Neural cell (in vitro differentiated cells): ENCODE measurements around the gene KLC4. TPM values are rescaled to one million over a fixed set of nuclear protein-coding genes. Genes with fewer than 3 reads are reported as not detected.

Experiments used
- H2AFZ ChIP-seq: fragments of 200-600, 300-800 bp; sonication (generic), shearing (Covaris generic); 2 replicates; pipeline ENCODE4 v1.6.0; 2014; ENCODE audit warnings: low read depth, mild to moderate bottlenecking, antibody characterized with exemption, low read length, moderate library complexity
- H3F3A ChIP-seq: fragments of 200-600 bp; shearing (Covaris generic); 2 replicates; pipeline ENCODE4 v1.6.1; 2016; ENCODE audit warnings: mild to moderate bottlenecking, moderate library complexity, mixed read lengths, antibody characterized with exemption, low read length; ENCODE audit not compliant: insufficient read depth, poor library complexity, severe bottlenecking
- H3K27ac ChIP-seq: fragments of 200-600, 300-800 bp; sonication (generic), shearing (Covaris generic); 2 replicates; pipeline ENCODE4 v1.5.1; 2014; ENCODE audit warnings: mild to moderate bottlenecking, low read length, moderate library complexity
- H3K27me3 ChIP-seq: fragments of 300-800, 200-600 bp; sonication (generic), shearing (Covaris generic); 2 replicates; pipeline ENCODE4 v1.6.0; 2014; ENCODE audit warnings: mild to moderate bottlenecking, low read depth, low read length, moderate library complexity; ENCODE audit not compliant: insufficient read depth
- H3K36me3 ChIP-seq: fragments of 300-800, 200-600 bp; sonication (generic), shearing (Covaris generic); 2 replicates; pipeline ENCODE4 v1.5.1; 2014; ENCODE audit warnings: mild to moderate bottlenecking, antibody characterized with exemption, low read length, moderate library complexity; ENCODE audit not compliant: insufficient read depth
- H3K4me2 ChIP-seq: fragments of 300-800, 200-600 bp; sonication (generic), shearing (Covaris generic); 2 replicates; pipeline ENCODE4 v1.6.0; 2014; ENCODE audit warnings: mild to moderate bottlenecking, low read length
- H3K4me3 ChIP-seq: fragments of 300-800, 200-600 bp; sonication (generic), shearing (Covaris generic); 2 replicates; pipeline ENCODE4 v1.5.1; 2014; ENCODE audit warnings: mild to moderate bottlenecking, low read length, moderate library complexity
- H3K79me2 ChIP-seq: fragments of 200-600 bp; shearing (Covaris generic); replicated peaks from 2 replicates; pipeline ENCODE4 v1.6.0; 2014; ENCODE audit warnings: mild to moderate bottlenecking, low read length, moderate library complexity; ENCODE audit not compliant: insufficient read depth
- H3K9ac ChIP-seq: fragments of 300-800, 200-600 bp; sonication (generic), shearing (Covaris generic); 2 replicates; pipeline ENCODE4 v1.6.1; 2016; ENCODE audit warnings: mild to moderate bottlenecking, low read length, mixed read lengths
- H3K9me2 ChIP-seq: fragments of 200-600 bp; shearing (Covaris generic); 2 replicates; pipeline ENCODE4 v1.6.1; 2016; ENCODE audit warnings: mild to moderate bottlenecking, low read length, mixed read lengths; ENCODE audit not compliant: insufficient read depth
- H3K9me3 ChIP-seq: fragments of 200-600, 300-800 bp; sonication (generic), shearing (Covaris generic); 2 replicates; pipeline ENCODE4 v1.6.1; 2016; ENCODE audit warnings: mild to moderate bottlenecking, mixed run types, low read length, moderate library complexity, mixed read lengths
- H4K20me1 ChIP-seq: fragments of 200-600 bp; shearing (Covaris generic); 2 replicates; pipeline ENCODE4 v1.6.1; 2016; ENCODE audit warnings: mild to moderate bottlenecking, mixed run types; ENCODE audit not compliant: insufficient read depth
- EP300 ChIP-seq: fragments of 450-650 bp; conservative IDR thresholded peaks from 2 replicates; pipeline ENCODE4 v1.6.1; 2014; ENCODE audit warnings: antibody characterized with exemption, mild to moderate bottlenecking, moderate library complexity; ENCODE audit not compliant: poor library complexity, severe bottlenecking
- EZH2 ChIP-seq: fragments of 200-600, 300-800 bp; shearing (Covaris generic), sonication (generic); IDR thresholded peaks from 2 replicates; pipeline ENCODE4 v1.6.1; 2014; ENCODE audit warnings: antibody characterized with exemption, low read length, borderline replicate concordance, mild to moderate bottlenecking; ENCODE audit not compliant: insufficient read depth, poor library complexity, severe bottlenecking
- MXI1 ChIP-seq: fragments of 450-650 bp; conservative IDR thresholded peaks from 2 replicates; pipeline ENCODE4 v1.6.1; 2014; ENCODE audit warnings: antibody characterized with exemption, mild to moderate bottlenecking; ENCODE audit not compliant: poor library complexity, severe bottlenecking
- POLR2AphosphoS5 ChIP-seq: IDR thresholded peaks from 2 replicates; pipeline ENCODE4 v1.6.1; 2012
- RAD21 ChIP-seq: fragments of 450-650 bp; conservative IDR thresholded peaks from 2 replicates; pipeline ENCODE4 v1.6.1; 2014; ENCODE audit warnings: antibody characterized with exemption, mild to moderate bottlenecking, moderate library complexity
- SMC3 ChIP-seq: fragments of 450-650 bp; conservative IDR thresholded peaks from 2 replicates; pipeline ENCODE4 v1.6.1; 2014; ENCODE audit warnings: antibody characterized with exemption, mild to moderate bottlenecking, moderate library complexity; ENCODE audit not compliant: poor library complexity
- TAF1 ChIP-seq: IDR thresholded peaks from 2 replicates; pipeline ENCODE4 v1.6.1; 2012; ENCODE audit warnings: low read depth
- polyA plus RNA-seq: library from polyadenylated mRNA; depleted of rRNA; stranded (reverse); fragments of >200 nt; gene quantifications from 2 replicates; pipeline ENCODE4 v1.2.3, GENCODE V29; 2014
- TF ChIP-seq, protein P1 (sequence below): IDR thresholded peaks from 2 replicates; pipeline ENCODE4 v1.6.1; 2012; ENCODE audit warnings: borderline replicate concordance
- TF ChIP-seq, protein P2 (sequence below): fragments of 450-650 bp; IDR thresholded peaks from 2 replicates; pipeline ENCODE4 v1.5.1; 2014; ENCODE audit warnings: antibody characterized with exemption, mild to moderate bottlenecking, moderate library complexity; ENCODE audit not compliant: poor library complexity, severe bottlenecking

KLC4 gene
- polyA plus RNA-seq, 1 donor from 2014 or later = 75.3 TPM

DNA sequence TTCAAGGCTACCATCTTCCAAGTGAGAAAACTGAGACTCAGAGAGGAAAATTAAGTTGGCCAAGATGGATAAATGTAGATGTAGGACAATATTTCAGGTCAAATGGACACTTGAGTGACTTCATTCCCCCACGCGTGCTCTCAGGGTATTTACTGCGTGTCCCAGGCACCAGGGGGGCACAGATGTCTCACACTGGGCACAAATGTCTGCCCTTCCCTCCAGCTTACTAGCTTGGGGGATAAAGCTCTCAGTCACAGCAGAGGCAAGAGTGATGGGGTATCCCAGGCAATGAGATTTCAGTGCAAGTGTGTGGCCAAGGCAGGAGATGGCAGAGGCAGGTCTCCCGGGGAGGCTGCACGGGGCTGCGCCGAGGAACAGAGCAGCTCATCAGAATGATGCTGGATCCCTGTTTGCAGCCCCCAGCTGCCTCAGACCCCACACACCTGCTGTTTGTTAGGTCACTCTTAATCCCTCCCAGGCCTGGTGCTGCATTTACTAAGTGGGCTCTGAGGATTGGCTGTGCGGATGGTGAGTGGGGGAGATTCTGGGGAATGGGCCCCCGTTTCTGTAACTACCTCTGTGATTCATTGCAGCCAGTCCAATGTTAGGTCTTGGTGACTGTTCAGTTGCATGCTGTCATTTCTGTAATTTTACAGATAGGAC lies 60.8 kb downstream of the KLC4 start:
- no peaks in the 10 kb centered on the region for H3F3A ChIP-seq
- no peak overlapping the region for H2AFZ ChIP-seq
- H3K27me3 ChIP-seq = no peaks in the 10 kb centered on the region
- H3K4me3 ChIP-seq = no peak overlapping the region
- H3K9me2 ChIP-seq = no peaks in the 10 kb centered on the region
- H3K9me3 ChIP-seq = no peaks in the 10 kb centered on the region
- H3K9ac ChIP-seq = no peak overlapping the region
- H3K4me2 ChIP-seq = no peak overlapping the region
- H4K20me1 ChIP-seq = no peaks in the 10 kb centered on the region
- H3K36me3 ChIP-seq = no peaks in the 10 kb centered on the region
- H3K79me2 ChIP-seq = no peaks in the 10 kb centered on the region
- no peak overlapping the region for H3K27ac ChIP-seq
- TF ChIP-seq EZH2 = no peak
- no peak for TF ChIP-seq POLR2AphosphoS5

DNA sequence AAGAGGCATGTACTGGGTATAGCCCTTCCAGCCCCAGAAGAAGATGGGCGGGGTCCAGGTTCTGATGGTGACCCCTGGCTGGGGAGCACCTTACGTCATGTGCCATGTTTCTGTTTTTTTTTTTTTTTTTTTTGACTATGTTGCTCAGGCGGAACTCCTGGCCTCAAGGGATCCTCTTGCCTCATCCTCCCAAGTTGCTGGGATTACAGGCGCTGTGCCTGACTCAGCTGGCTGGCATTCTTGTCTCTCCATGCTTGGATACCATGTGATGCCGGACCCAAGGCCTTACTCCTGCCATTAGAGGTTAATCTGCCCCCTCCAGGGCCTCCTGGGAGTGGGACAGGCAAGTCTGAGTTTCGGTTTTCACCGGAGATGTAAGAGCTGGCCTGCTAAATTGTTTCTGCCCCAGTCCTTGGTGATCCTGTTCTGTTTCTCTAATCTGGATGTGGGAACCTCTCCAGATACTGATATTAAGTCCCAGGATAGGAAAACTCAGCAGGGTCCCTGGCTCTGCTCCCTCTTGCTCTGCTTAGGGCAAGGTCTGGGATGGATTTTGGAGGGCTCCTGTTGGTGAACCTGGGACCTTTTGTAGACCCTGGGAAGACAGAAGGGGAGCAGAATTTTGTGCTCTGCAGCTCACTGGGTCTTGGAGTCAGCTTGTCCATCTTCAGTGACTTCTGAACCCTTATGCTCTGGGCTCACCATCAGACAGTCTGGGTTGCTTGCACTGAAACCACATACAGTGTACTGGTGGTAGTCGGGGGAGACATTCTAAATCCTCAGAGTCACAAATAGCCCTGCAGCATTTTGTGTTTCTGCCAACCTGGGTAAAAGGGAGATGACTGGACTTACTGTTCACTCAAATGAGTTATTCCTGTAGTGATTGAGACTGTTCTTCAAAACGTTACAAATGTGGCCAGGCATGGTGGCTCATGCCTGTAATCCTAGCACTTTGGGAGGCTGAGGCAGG lies 61.8 kb downstream of the KLC4 start:
- Histone ChIP-seq H4K20me1 (no peaks in the 10 kb centered on the region), H3K9me3 (no peaks in the 10 kb centered on the region), H3K9ac (no peak overlapping the region), H3K27ac (no peak overlapping the region), H3K9me2 (no peaks in the 10 kb centered on the region), H2AFZ (no peak overlapping the region), H3F3A (no peaks in the 10 kb centered on the region), H3K4me2 (no peak overlapping the region), H3K27me3 (no peaks in the 10 kb centered on the region), H3K79me2 (no peaks in the 10 kb centered on the region), H3K4me3 (no peak overlapping the region), H3K36me3 (no peaks in the 10 kb centered on the region)
- TF ChIP-seq TAF1 = no peak
- TF ChIP-seq POLR2AphosphoS5 = no peak
- no peak for TF ChIP-seq MXI1
- TF ChIP-seq RAD21 = no peak
- no peak for TF ChIP-seq EZH2
- TF ChIP-seq, protein P1, sequence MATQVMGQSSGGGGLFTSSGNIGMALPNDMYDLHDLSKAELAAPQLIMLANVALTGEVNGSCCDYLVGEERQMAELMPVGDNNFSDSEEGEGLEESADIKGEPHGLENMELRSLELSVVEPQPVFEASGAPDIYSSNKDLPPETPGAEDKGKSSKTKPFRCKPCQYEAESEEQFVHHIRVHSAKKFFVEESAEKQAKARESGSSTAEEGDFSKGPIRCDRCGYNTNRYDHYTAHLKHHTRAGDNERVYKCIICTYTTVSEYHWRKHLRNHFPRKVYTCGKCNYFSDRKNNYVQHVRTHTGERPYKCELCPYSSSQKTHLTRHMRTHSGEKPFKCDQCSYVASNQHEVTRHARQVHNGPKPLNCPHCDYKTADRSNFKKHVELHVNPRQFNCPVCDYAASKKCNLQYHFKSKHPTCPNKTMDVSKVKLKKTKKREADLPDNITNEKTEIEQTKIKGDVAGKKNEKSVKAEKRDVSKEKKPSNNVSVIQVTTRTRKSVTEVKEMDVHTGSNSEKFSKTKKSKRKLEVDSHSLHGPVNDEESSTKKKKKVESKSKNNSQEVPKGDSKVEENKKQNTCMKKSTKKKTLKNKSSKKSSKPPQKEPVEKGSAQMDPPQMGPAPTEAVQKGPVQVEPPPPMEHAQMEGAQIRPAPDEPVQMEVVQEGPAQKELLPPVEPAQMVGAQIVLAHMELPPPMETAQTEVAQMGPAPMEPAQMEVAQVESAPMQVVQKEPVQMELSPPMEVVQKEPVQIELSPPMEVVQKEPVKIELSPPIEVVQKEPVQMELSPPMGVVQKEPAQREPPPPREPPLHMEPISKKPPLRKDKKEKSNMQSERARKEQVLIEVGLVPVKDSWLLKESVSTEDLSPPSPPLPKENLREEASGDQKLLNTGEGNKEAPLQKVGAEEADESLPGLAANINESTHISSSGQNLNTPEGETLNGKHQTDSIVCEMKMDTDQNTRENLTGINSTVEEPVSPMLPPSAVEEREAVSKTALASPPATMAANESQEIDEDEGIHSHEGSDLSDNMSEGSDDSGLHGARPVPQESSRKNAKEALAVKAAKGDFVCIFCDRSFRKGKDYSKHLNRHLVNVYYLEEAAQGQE = no peak
- TF ChIP-seq SMC3 = no peak
- no peak for TF ChIP-seq EP300
- TF ChIP-seq, protein P2, sequence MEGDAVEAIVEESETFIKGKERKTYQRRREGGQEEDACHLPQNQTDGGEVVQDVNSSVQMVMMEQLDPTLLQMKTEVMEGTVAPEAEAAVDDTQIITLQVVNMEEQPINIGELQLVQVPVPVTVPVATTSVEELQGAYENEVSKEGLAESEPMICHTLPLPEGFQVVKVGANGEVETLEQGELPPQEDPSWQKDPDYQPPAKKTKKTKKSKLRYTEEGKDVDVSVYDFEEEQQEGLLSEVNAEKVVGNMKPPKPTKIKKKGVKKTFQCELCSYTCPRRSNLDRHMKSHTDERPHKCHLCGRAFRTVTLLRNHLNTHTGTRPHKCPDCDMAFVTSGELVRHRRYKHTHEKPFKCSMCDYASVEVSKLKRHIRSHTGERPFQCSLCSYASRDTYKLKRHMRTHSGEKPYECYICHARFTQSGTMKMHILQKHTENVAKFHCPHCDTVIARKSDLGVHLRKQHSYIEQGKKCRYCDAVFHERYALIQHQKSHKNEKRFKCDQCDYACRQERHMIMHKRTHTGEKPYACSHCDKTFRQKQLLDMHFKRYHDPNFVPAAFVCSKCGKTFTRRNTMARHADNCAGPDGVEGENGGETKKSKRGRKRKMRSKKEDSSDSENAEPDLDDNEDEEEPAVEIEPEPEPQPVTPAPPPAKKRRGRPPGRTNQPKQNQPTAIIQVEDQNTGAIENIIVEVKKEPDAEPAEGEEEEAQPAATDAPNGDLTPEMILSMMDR = no peak
